Left ventricle myocardium superior (tissue), 1 donor: Measurements from ENCODE around the gene MACROD2. TPM values are rescaled to one million over a fixed set of nuclear protein-coding genes. Genes with fewer than 3 reads are reported as not detected.
"Not testable (repeated sequence)": the region's sequence is repeated elsewhere in the genome, so short reads cannot be mapped to it uniquely, and the experiment has no call there.

ENCODE experiments used
- ATAC-seq: fragments of 200-7000 bp; cut with Tn5 transposase; one replicate; pipeline ENCODE4 v1.9.1; 2020; ENCODE audit warnings: mild to moderate bottlenecking, moderate library complexity
- DNase-seq: peaks from one replicate; pipeline ENCODE4 v3.0.0-alpha.2; 2020
- intact Hi-C: fragments of 100-400 bp; cut with micrococcal nuclease; formaldehyde crosslinking; loops from one replicate; pipeline ENCODE4 v1.11.0; 2022
- total RNA-seq: library from RNA; stranded (reverse); fragmentation: NEBNext Ultra II Directional; extraction: Animal tissue kit (Norgen Biotek cat#: 25700); gene quantifications from one replicate; pipeline ENCODE4 v1.2.1, GENCODE V29; 2021
- donor health status: DM: no; HTN: yes; CAD: no; lungs with severe emphysema.

The MACROD2 gene
- total RNA-seq, 1 donor from 2014 or later, result 3.5 TPM

GRCh38 chr20:14431568-14431967, 436.3 kb downstream of the MACROD2 start:
- intact Hi-C loops, result no loop called here
- DNase-seq (no peak), ATAC-seq (no peak)

GRCh38 chr20:14432085-14432484, 436.8 kb downstream of the MACROD2 start:
- DNase-seq (no peak), ATAC-seq (no peak)
- intact Hi-C loops, result no loop called here

GRCh38 chr20:14432597-14432996, 437.3 kb downstream of the MACROD2 start:
- DNase-seq (no peak), ATAC-seq (no peak)
- intact Hi-C loops, result no loop called here

GRCh38 chr20:14434384-14435136, 439.2 kb downstream of the MACROD2 start:
- DNase-seq (no peak), ATAC-seq (no peak)
- intact Hi-C loops, result no loop called here

- intact Hi-C loops, result no loop called here
- ATAC-seq, result no peak
- DNase-seq, result no peak
These were observed 445.9 kb downstream of the MACROD2 start for GRCh38 chr20:14441201-14441600.

GRCh38 chr20:14444106-14444505, 448.8 kb downstream of the MACROD2 start:
- DNase-seq (no peak), ATAC-seq (no peak)
- intact Hi-C loops, result no loop called here

GRCh38 chr20:14445310-14445709, 450.0 kb downstream of the MACROD2 start:
- ATAC-seq (no peak), DNase-seq (no peak)
- intact Hi-C loops, result no loop called here

- DNase-seq (no peak), ATAC-seq (no peak)
- intact Hi-C loops, result no loop called here
These were observed 450.6 kb downstream of the MACROD2 start for GRCh38 chr20:14445902-14446301.

- no peak for ATAC-seq
- no peak for DNase-seq
- intact Hi-C loops, result no loop called here
These were observed 451.1 kb downstream of the MACROD2 start for GRCh38 chr20:14446446-14446845.

- DNase-seq (no peak), ATAC-seq (no peak)
- intact Hi-C loops, result no loop called here
These were observed 454.0 kb downstream of the MACROD2 start for GRCh38 chr20:14449323-14449722.

GRCh38 chr20:14450256-14450655, 454.9 kb downstream of the MACROD2 start:
- intact Hi-C loops, result loop anchor here (10.0 kb wide), 1 partner anchor 935 kb away; no protein-coding TSS in a partner anchor
- DNase-seq (no peak), ATAC-seq (no peak)

- DNase-seq, result no peak
- intact Hi-C loops, result loop anchor here (10.0 kb wide), 1 partner anchor 937 kb away; no protein-coding TSS in a partner anchor
- no peak for ATAC-seq
These were observed 456.1 kb downstream of the MACROD2 start for GRCh38 chr20:14451458-14451857.

- DNase-seq, result no peak
- intact Hi-C loops, result loop anchor here (10.0 kb wide), 1 partner anchor 938 kb away; no protein-coding TSS in a partner anchor
- no peak for ATAC-seq
These were observed 457.9 kb downstream of the MACROD2 start for GRCh38 chr20:14453259-14453658.

GRCh38 chr20:14454296-14454695, 459.0 kb downstream of the MACROD2 start:
- ATAC-seq, result no peak
- DNase-seq, result no peak
- intact Hi-C loops, result loop anchor here (10.0 kb wide), 1 partner anchor 939 kb away; no protein-coding TSS in a partner anchor

- intact Hi-C loops, ATAC-seq, DNase-seq: not testable (repeated sequence)
These were observed 471.9 kb downstream of the MACROD2 start for GRCh38 chr20:14467104-14467827.

GRCh38 chr20:14470231-14470899, 475.0 kb downstream of the MACROD2 start:
- ATAC-seq, result no peak
- intact Hi-C loops, result no loop called here
- DNase-seq, result no peak

- intact Hi-C loops, result no loop called here
- ATAC-seq, result no peak
These were observed 475.8 kb downstream of the MACROD2 start for GRCh38 chr20:14470977-14471661.

GRCh38 chr20:14477125-14477524, 481.8 kb downstream of the MACROD2 start:
- intact Hi-C loops, result no loop called here
- no peak for ATAC-seq
- DNase-seq, result no peak

More at GRCh38 chr20:14470977-14471661, 475.8 kb downstream of the MACROD2 start:
- DNase-seq, result no peak

- no peak for DNase-seq
- intact Hi-C loops, result no loop called here
- ATAC-seq, result no peak
These were observed 482.8 kb downstream of the MACROD2 start for GRCh38 chr20:14478126-14478525.
